GM12892 (cell line): ENCODE results near the gene DNAH10.

Source experiments
- POLR2A ChIP-seq: IDR thresholded peaks from 2 replicates; pipeline ENCODE4 v1.6.1; 2011; ENCODE audit warnings: low read depth, low read length, control low read depth
- POLR2AphosphoS5 ChIP-seq: IDR thresholded peaks from 2 replicates; pipeline ENCODE4 v1.6.1; 2011; ENCODE audit warnings: low read depth, low read length, control low read depth
- TAF1 ChIP-seq: IDR thresholded peaks from 2 replicates; pipeline ENCODE4 v1.6.1; 2011; ENCODE audit warnings: low read depth, mild to moderate bottlenecking, control low read depth, low read length, borderline replicate concordance

GRCh38 chr12:123828120-123828519, 66.0 kb downstream of the DNAH10 start:
- TF ChIP-seq POLR2A: no peak
- TF ChIP-seq TAF1: no peak
- no peak for TF ChIP-seq POLR2AphosphoS5
